HG03196 (cell line): ENCODE results near the gene ZNF641.

Source experiments
- ATAC-seq: cut with Tn5 transposase; IDR thresholded peaks from one replicate; pipeline ENCODE4 v1.9.1; 2021; ENCODE audit not compliant: unreplicated experiment

ZNF641 gene

GRCh38 chr12:48350249-48351021, at the start of gene ZNF641:
Gene ZNF641 (minus strand): TSS chr12:48350919. CDS start chr12:48348090, 2,829 bp downstream.
- ATAC-seq, result peak; percentile 83

- no peak for ATAC-seq
These were observed 39.3 kb upstream of the ZNF641 start for GRCh38 chr12:48390026-48390425.

DNA sequence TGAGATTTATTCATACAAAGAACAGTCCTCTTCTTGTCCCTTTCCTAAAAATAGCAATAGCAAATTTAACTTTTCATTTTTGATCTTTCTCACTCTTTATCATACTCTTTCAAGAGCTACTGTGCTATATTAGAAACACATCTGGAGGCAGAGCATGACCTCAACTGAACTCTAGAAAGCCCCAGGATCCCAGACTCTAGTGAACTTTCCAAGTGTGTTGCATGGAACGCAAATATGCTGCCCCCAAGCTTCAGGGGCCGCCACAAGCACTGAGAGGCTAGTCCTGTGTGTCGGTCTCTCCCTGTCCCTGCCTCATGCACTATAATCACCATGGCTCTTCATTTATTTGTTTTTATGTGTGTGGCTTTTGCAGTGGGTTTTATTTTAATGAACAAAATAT, 38.7 kb upstream of the ZNF641 start:
- ATAC-seq, result no peak

DNA sequence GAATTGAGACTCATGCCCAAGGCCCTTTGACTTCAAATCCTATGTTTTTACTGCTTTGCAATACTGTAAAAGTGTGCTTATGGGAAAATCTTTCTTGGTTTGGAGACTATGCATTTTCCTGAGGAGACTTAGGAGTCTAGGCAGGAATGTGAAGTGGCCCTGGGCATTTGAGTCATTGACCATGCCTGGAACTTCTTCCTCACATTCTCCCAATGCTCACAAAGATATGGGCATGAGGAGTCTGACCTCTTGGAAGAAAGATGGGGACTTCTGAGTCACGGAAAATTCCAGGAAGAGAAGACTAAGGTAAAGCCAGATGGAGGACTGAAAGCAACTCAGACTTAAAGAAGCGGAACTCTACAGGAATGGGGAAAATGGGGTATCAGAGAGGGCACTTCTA, 38.2 kb upstream of the ZNF641 start:
- ATAC-seq, result no peak

DNA sequence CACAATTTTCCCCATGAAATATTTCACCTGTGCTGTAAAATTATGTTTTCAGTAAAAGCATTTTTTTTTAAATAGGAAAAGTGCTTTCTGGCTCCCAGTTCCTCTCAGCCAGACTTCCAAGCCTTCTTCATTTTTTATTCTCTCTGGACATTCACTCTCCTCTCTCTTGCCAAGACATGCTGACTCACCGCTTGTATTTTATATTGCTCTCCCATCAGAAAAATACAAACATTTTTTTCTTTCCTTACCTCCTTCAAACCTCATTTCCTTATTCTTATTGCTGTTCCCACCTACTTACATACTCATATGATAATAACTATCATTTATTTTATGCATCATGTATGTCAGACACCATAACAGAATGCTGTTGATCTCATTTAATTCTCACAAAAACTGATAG, 37.7 kb upstream of the ZNF641 start:
- no peak for ATAC-seq

DNA sequence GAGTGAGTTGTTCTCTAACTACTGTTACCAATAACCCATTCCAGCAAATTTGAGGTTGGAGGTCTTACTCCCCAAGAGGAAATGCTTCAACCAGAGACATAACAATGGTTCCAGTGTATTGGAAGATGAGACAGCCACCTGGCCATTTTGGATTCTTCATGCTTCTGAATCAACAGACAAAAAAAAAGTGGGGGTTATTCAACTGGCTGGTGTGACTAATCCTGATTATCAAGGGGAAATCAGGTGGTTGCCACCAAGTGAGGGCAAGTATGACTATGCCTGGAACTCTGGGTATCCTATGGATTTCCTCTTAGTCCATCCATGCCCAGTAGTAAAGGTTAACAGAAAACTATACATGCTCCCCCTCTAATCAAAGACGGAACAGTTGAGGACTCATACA, 29.9 kb upstream of the ZNF641 start:
- no peak for ATAC-seq

GRCh38 chr12:48379794-48380193, 29.1 kb upstream of the ZNF641 start:
- ATAC-seq, result no peak

DNA sequence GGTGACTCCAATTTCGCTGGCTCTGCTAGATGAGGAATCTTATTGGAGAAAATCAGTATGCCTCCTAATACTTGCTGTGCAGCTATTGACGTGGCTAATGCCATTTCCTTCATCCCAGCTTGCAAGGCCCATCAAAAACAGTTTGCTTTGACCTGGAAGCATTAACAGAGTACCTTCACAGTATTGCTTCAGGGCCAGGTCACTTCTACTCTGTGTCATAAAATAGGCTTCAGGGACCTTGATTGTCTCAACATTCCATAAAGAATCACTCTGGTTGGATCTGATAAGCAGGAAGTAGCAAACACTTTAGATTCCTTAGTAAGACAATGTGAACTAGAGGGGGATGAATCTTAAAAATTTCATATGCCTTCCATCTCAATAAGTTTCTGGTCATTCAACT, 26.9 kb upstream of the ZNF641 start:
- no peak for ATAC-seq

DNA sequence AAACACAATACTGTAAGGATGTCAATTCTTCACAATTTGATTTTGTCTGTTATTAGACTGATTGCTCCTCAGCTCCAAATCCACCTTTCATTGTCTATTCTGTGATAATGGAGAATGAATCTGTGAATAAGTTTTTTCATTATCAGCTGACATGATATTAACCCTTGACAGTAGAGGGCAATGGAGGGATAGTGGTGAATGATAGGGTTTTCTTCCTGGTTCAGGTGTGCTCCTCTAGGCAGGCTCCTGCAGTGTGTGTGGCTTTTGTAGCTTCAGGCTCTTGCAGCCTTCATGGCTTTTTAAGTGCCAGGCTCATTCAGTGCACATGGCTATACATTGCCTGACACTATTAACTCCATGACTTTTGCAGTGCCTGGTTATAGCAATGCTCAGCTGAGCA, 23.4 kb upstream of the ZNF641 start:
- ATAC-seq, result no peak

- ATAC-seq, result no peak
These were observed 15.4 kb upstream of the ZNF641 start for GRCh38 chr12:48366131-48366530.

- ATAC-seq, result no peak
These were observed 11.1 kb upstream of the ZNF641 start for GRCh38 chr12:48361664-48362339.

GRCh38 chr12:48358937-48359513, 8.3 kb upstream of the ZNF641 start:
- ATAC-seq, result no peak

- no peak for ATAC-seq
These were observed 5.5 kb upstream of the ZNF641 start for GRCh38 chr12:48356041-48356768.

DNA sequence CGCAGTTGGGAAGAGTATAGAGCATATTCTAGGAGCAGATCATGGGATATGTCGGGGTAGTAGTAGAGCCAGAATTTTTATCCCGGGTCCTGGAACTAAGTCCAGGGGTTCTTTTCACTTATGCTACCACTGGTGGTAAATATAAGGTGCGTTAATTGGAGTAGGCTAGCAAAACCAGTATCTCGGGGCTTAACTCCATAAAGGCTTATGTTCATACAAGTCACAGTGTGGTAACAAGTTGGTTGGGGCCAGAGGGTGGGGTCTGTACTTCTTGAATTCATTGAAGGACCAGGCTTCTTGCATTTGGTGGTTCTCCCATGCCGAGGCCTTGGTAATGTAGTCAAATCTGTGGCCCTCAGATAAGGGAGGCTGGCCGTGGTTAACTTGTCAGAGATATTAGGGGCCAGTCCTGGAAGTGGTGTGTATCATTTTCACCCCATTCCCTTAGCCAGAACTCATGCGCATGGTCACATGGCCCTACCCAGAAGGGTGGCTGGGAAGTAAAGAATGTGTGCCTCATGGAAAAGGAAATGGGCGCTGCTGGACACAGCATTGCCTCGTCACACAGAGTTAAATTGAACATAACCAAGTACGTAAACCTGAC, 1.5 kb upstream of the ZNF641 start:
- no peak for ATAC-seq

DNA sequence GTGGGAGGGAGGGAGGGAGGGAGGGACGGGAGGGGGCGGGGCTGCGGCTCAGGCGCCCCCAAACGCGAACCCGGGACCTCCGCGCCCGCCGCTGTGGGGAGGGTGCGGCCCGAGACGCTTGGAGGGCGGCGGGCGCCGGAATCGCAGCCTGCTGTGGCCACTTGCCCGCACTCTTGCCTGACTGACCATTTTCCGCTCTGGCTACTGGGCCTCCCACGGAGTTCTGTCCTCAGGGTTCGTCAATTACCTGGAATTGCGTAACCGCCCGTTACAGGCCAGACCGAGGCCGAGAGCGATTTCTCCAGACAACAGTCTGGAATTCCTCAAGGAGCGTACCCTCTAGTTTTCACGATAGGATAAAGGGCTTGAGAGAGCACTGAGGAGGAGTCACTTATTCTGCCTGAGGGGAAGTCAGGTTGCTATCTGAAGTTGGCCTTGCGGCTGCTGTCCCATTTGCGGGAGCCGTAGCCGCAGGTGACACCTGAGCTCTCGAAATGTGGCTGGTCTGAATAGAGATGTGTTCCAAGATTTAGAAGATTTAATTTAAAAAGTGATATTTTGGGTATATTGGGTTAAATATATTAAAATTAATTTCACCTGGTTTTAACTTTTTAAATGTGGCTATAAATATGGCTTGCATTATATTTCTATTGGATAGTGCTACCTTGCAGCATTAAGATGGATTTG, 446 bp upstream of the ZNF641 start:
- ATAC-seq, result no peak

DNA sequence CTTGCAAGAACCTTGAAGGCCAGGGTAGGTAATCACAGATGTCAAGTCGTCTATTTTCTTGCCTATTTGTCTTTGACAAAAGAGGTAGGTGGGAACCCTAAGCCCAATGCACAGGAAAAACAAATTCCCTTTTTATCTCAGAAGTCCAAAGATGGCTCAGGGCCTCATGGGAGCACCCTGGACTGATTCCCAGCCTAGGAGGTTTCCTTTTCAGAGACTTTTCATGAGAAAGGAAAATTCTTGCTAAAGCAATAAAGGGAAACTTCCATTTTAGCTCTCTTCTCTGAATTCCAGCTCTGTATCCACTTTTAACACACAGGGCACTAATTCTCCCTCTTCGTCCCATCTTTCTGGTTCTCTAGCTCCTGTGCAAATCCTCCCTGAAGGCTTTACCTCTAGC, 1.2 kb downstream of the ZNF641 start:
- ATAC-seq, result no peak

- no peak for ATAC-seq
These were observed 7.7 kb downstream of the ZNF641 start for GRCh38 chr12:48342980-48343379.

DNA sequence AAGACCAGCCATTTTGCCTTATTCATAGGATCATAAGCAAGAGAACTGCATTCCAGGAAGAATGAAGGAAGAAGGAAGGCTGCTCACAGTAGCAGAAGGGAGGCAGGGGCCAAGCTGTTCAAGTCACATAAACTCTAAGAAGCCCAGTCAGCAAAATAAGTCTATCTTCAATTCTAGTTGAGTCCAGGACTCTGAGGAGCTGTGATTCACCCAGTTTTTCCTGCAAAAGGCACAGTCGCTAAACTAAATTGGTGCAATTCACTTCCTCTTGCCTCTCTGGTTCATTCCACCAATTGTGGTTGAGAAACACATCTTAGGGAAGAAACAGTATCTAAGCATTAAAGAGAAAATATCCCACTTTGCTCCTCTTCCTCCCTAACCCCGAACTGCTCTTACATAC, 9.8 kb downstream of the ZNF641 start:
- ATAC-seq, result no peak

DNA sequence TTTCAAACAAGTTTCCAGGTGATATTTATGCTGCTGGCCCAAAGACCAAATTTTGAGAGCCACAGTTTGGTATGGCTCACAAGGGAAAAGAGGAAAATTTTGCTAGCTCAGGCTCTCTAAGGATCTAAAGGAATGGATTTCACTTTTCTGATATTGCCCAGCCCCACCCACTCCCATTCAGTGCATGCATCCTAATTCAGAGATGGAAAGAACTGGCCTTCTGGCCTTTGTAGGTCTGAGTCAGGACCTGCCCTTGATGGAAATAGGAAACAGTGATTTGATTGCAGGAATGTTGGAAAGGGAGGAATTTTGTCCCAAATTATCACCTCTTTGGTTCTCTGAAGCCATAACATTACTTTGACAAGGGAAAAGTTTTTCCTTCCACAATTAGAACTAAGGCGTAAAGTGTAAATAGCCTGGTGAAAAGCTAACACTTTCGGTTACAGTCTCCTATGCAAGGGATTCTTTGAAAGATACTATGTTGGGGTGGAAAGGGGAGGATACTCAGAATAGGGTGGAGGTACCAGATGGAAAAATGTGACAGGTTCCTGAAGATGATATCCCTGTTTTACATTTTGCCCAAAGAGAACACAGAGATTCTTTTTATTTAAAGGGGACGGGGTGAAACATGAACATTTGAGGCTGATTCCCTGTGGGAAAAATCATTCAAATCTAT, 11.1 kb downstream of the ZNF641 start:
- no peak for ATAC-seq

DNA sequence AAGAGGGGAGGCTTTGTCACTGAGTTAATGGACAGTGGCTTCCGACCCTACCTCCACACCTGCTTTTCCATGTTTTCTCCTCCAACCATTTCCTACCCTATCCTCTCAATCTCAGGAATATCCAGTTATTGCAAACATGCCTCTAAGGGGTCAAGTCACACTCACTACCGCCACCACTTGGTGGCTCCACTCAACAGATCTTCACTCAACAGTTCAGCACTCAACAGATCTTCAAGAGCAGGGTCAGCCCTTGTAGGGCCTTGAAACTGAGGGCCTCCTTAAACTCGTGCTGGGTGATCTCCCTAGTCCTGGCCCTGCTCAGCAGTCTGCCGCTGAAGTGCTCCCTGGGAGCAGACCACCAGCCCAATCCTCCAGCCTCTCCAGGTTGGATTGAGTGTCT, 14.2 kb downstream of the ZNF641 start:
- ATAC-seq, result no peak
